ENCODE measurements around the gene VASP. TPM values are rescaled to one million over a fixed set of nuclear protein-coding genes. Genes with fewer than 3 reads are reported as not detected.

The VASP gene
- total and polyA plus RNA-seq, 2 of the 13 experiments (the other 11 are each of a cell fraction or from before 2014, with no cell fraction given) = 41.8 to 67.1 TPM

DNA sequence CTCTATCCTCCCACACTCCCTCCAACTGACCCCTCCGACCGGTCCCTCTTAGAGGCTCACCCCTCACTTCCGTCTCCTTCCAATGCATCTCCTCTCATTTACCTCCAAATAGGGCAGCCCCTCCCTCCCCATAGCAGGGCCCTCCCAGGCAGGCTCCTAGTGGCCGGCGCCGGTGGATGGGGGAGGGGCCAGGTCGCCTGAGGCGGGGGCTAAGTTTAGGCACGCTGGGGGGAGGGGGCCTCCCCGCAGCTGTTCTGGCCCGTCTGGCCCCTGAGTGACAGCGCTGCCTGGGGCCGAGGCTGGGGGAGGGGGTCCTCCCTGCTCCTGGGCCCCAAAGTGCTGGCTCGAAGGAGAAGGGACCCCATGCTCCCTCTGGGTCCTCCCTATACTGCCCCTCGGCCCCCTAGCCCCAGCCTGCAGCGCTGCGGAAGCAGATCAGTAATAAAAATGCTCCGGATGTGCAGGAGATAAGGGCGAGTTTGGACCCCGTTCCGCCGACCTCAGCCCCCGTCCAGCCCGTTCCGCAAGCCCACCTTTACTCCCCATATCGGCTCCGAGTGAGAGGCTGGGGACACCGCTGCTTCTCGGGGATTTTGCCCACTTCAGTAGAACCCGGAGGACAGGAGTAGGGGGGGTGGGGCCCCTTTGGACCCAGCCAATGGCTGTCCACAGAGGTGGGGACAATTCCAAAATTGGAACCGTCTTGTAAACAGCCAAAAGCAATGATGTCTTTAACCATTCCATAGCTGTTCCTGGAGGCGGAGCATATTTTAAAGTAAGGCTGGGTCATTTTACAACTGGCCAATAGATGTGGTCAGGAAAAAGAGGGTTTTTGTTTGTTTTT is 14.4 kb upstream of the VASP start:
- POLR2A ChIA-PET = interaction anchor here (0.6 to 1.0 kb wide), 4 partner anchors 14 to 199 kb away, joined by 3 to 4 read pairs (median 3); no protein-coding TSS in a partner anchor
- TSS peak; percentile 72 for BruUV-seq (replicated peaks)
- 4% methylated on average over 28 of the region's 32 CpGs for WGBS (ENCODE audit: low lambda C conversion rate)
- TF ChIP-seq ZNF557 (CRISPR knock-in tag; IDR thresholded peaks at IDR 0.05) (no peak), HOXA3 (CRISPR knock-in tag; IDR thresholded peaks at IDR 0.05) (no peak), TBX3 (IDR thresholded peaks at IDR 0.05; ENCODE audit: borderline replicate concordance) (no peak), RAD21 (CRISPR knock-in tag; IDR thresholded peaks at IDR 0.05) (no peak), FOXA3 (CRISPR knock-in tag; IDR thresholded peaks at IDR 0.05) (peak; percentile 71), NR2C2 (CRISPR knock-in tag; IDR thresholded peaks at IDR 0.05; ENCODE audit: borderline replicate concordance) (no peak), ZFP36 (IDR thresholded peaks at IDR 0.05; ENCODE audit: borderline replicate concordance, low read depth, low read length, partially characterized antibody) (no peak), ONECUT2 (CRISPR knock-in tag; IDR thresholded peaks at IDR 0.05) (no peak), TBL1XR1 (IDR thresholded peaks at IDR 0.05; ENCODE audit: borderline replicate concordance, low read length, partially characterized antibody) (no peak), TCF7L2 (IDR thresholded peaks at IDR 0.05; ENCODE audit: low read depth, low read length) (no peak), ZFP90 (CRISPR knock-in tag; IDR thresholded peaks at IDR 0.05; ENCODE audit: borderline replicate concordance) (peak; percentile 72; the same call in 1 of the 2 replicates)
- TF ChIP-seq, protein P1, sequence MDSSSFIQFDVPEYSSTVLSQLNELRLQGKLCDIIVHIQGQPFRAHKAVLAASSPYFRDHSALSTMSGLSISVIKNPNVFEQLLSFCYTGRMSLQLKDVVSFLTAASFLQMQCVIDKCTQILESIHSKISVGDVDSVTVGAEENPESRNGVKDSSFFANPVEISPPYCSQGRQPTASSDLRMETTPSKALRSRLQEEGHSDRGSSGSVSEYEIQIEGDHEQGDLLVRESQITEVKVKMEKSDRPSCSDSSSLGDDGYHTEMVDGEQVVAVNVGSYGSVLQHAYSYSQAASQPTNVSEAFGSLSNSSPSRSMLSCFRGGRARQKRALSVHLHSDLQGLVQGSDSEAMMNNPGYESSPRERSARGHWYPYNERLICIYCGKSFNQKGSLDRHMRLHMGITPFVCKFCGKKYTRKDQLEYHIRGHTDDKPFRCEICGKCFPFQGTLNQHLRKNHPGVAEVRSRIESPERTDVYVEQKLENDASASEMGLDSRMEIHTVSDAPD (CRISPR knock-in tag; IDR thresholded peaks at IDR 0.05) = no peak
- TF ChIP-seq, protein P2, sequence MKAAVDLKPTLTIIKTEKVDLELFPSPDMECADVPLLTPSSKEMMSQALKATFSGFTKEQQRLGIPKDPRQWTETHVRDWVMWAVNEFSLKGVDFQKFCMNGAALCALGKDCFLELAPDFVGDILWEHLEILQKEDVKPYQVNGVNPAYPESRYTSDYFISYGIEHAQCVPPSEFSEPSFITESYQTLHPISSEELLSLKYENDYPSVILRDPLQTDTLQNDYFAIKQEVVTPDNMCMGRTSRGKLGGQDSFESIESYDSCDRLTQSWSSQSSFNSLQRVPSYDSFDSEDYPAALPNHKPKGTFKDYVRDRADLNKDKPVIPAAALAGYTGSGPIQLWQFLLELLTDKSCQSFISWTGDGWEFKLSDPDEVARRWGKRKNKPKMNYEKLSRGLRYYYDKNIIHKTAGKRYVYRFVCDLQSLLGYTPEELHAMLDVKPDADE (CRISPR knock-in tag; IDR thresholded peaks at IDR 0.05) = 0 out of 2 replicates have a peak, but pooled peaks have one; percentile 25
- TF ChIP-seq, protein P3, sequence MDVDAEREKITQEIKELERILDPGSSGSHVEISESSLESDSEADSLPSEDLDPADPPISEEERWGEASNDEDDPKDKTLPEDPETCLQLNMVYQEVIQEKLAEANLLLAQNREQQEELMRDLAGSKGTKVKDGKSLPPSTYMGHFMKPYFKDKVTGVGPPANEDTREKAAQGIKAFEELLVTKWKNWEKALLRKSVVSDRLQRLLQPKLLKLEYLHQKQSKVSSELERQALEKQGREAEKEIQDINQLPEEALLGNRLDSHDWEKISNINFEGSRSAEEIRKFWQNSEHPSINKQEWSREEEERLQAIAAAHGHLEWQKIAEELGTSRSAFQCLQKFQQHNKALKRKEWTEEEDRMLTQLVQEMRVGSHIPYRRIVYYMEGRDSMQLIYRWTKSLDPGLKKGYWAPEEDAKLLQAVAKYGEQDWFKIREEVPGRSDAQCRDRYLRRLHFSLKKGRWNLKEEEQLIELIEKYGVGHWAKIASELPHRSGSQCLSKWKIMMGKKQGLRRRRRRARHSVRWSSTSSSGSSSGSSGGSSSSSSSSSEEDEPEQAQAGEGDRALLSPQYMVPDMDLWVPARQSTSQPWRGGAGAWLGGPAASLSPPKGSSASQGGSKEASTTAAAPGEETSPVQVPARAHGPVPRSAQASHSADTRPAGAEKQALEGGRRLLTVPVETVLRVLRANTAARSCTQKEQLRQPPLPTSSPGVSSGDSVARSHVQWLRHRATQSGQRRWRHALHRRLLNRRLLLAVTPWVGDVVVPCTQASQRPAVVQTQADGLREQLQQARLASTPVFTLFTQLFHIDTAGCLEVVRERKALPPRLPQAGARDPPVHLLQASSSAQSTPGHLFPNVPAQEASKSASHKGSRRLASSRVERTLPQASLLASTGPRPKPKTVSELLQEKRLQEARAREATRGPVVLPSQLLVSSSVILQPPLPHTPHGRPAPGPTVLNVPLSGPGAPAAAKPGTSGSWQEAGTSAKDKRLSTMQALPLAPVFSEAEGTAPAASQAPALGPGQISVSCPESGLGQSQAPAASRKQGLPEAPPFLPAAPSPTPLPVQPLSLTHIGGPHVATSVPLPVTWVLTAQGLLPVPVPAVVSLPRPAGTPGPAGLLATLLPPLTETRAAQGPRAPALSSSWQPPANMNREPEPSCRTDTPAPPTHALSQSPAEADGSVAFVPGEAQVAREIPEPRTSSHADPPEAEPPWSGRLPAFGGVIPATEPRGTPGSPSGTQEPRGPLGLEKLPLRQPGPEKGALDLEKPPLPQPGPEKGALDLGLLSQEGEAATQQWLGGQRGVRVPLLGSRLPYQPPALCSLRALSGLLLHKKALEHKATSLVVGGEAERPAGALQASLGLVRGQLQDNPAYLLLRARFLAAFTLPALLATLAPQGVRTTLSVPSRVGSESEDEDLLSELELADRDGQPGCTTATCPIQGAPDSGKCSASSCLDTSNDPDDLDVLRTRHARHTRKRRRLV (CRISPR knock-in tag; IDR thresholded peaks at IDR 0.05) = peak; percentile 52; the same call in 1 of the 2 replicates
- TF ChIP-seq, protein P4, sequence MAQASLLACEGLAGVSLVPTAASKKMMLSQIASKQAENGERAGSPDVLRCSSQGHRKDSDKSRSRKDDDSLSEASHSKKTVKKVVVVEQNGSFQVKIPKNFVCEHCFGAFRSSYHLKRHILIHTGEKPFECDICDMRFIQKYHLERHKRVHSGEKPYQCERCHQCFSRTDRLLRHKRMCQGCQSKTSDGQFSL (CRISPR knock-in tag; IDR thresholded peaks at IDR 0.05) = no peak

More for the DNA sequence above, 14.4 kb upstream of the VASP start:
- CTCF ChIA-PET (ENCODE audit: low intra/inter-chr PET ratio, low total read pairs) = interaction anchor here (0.8 to 1.8 kb wide), 4 partner anchors 8 to 65 kb away, joined by 4 to 6 read pairs (median 4); partner anchors contain the start of gene VASP
- H2AFZ ChIP-seq (ENCODE audit: low read length) = peak overlapping the region; percentile 83
- no peaks in the 10 kb centered on the region for H3K9me3 ChIP-seq (ENCODE audit: low read length)
- ATAC-seq = peak; percentile 58
- peak; percentile 68 for DNase-seq (ENCODE audit: low spot score)
- no peaks in the 10 kb centered on the region for H3K36me3 ChIP-seq (replicated peaks in 1 of 2; ENCODE audit: control insufficient read depth in 1 of 2, insufficient read depth in 2 of 2, low read length in 2 of 2)
- H4K20me1 ChIP-seq (ENCODE audit: insufficient read depth, low read length) = no peaks in the 10 kb centered on the region
- H3K4me3 ChIP-seq (replicated peaks in 1 of 3; ENCODE audit: insufficient read depth in 1 of 3, low read depth in 2 of 3, low read length in 3 of 3) = peak overlapping the region; percentile 68 to 91 (median 78)
- H3K4me1 ChIP-seq (ENCODE audit: insufficient read depth, low read length) = peaks cover 29% of the 10 kb centered on the region
- peak; percentile 79 for FAIRE-seq
- no peaks in the 10 kb centered on the region for H3K79me2 ChIP-seq (ENCODE audit: insufficient read depth, low read length)
- H3K9ac ChIP-seq (ENCODE audit: insufficient read depth, low read depth, low read length) = peak overlapping the region; percentile 51; the same call in 1 of the 2 replicates
- peak overlapping the region; percentile 93 for H3K4me2 ChIP-seq (ENCODE audit: low read depth, low read length)
- in situ Hi-C loops (cut with HindIII; ENCODE audit: extremely low pct_ligation_motif_present, low pct_unique_long_range_greater_than_20kb) = no loop called here
- H3K27ac ChIP-seq (ENCODE audit: extremely low read length, insufficient read depth, low read length) = peak overlapping the region; percentile 53
- H3K27me3 ChIP-seq (ENCODE audit: control insufficient read depth in 1 of 2, insufficient read depth in 2 of 2, low read length in 2 of 2) = no peaks in the 10 kb centered on the region; a peak in 1 of 5 replicates
- intact Hi-C loops (cut with micrococcal nuclease; ENCODE audit: unreplicated experiment) = loop anchor here (1.0 to 2.0 kb wide), 2 partner anchors 8 to 22 kb away; no protein-coding TSS in a partner anchor
